HG02884 (cell line): ENCODE results near the gene HDAC4.

Experiments used
- ATAC-seq: cut with Tn5 transposase; IDR thresholded peaks from one replicate; pipeline ENCODE4 v1.9.1; 2021; ENCODE audit warnings: mild to moderate bottlenecking, moderate library complexity; ENCODE audit not compliant: unreplicated experiment

HDAC4 gene

DNA sequence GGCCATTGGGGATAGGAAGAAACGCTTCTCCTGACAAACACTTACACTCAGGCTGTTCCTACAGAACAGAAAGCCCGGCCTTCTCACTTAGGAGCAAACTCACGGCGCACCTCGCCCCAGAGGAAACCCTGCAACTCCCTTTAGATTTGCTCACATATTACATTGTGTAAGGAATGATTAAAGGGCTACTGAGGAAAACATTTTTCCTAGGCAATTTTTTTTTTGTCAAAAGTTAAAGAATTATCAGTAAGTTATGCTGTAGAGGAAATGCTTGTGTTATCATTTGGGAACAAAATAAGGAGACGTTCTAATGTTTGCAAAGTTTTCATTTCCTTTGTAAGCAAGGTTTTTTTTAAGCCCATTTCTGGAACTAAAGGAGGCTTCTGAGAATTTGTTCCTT lies 264.1 kb downstream of the HDAC4 start:
- ATAC-seq: no peak

DNA sequence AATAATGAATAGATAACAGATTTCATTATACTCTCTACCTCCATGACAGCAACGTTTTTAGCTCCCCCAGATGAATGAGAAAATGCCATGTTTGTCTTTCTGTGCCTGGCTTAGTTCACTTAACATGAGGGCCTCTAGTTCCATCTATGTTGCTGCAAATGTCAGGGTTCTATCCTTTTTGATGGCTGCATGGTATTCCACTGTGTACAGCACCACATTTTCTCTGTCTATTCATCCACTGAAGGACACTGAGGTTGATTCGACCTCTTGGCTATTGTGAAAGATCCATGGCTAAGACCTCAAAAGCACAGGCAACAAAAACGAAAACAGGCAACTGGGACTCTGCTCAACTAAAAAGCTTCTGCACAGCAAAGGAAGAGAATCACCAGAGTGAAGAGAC lies 264.6 kb downstream of the HDAC4 start:
- no peak for ATAC-seq

DNA sequence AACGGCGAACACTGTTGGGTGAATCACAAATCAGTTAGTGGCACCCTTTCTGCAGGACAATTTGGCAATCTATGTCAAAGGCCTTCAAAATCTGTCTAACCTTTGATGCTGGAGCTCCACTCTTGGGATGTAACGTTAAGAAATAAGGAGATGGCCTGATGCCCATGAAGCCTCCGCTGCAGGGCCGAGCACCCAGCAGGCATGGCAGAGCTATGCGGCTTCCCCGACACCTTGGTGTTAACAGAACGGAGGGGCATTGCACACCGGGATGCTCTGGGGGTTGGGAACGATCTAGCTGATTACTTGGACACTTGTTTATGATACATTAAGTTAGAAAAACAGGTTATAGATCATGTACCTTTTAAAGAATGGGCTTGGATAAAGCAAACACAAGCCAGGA lies 265.3 kb downstream of the HDAC4 start:
- no peak for ATAC-seq

DNA sequence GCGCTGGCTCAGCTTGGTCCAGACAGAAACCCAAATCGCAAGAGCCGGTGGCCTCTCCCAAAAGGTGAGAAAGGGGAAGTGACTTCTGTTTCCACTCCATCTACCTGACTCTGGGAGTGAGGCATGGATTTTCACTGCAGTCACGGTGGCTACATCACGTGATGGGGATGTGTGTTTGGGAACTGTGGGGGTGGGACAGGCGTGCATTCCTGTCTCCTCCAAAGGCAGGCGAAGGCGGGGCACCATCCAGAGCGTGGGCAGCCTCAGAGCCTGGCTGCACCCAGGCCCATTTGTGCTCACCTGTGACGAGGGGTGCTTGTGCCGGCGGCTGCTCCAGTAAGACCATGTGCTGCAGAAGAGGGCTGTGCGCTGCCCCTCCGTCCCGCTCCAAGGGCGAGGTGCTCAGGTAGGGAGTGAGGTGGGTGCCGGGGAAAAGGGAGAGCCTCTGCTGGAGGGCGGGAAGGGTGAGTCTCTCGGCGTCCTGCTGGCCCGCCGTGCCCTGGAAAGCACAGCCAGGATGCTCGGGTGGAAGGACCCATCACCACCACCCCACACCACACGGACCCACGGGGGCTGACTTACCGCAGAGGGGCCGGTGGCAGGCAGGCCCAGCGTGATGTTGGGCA lies 266.8 kb downstream of the HDAC4 start:
- ATAC-seq: no peak

DNA sequence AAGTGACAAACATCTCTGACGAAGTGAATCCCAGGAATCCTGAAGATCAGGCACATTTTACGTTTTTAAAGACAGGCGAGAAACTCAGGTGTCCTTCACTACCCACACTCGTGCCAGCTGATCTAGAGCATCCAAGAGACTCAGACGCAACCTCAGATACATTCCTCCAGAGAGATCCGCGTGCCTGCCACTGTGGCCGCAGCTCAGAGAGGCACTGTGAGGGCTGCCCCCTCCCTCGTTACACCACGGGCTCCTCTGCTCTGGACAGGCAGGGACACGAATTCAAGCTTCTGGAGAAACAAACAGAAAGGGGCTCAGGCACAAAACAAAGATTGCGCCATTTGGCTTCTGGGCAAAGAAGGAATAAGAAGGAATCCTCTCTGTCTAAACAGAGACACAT lies 268.0 kb downstream of the HDAC4 start:
- ATAC-seq: no peak

DNA sequence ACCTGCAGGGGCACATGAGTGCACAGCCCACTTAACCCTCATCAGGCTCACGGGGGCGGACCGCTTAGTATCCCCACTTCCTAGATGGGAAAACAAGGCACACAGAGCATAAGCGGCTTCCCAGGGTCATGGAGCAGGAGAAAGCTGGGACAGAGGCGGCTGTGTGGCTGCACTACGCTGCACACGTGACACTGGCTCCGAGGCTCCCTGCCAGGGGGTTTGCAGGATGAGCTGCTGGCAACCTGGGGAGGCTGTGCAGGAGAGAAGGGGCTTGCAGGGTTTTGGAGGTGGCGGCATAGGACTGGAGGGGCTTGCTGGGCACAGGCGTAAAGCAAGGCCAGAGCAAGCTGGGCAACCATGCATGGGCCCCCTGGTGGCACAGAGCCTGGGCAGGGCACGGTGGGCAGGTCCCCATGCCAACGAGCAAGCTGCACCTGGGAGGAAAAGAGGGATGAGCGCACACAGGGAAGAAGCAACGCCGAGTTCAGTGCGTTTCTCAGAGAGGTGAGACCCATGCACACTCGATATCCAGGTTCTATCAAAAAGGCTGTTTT lies 268.6 kb downstream of the HDAC4 start:
- no peak for ATAC-seq

DNA sequence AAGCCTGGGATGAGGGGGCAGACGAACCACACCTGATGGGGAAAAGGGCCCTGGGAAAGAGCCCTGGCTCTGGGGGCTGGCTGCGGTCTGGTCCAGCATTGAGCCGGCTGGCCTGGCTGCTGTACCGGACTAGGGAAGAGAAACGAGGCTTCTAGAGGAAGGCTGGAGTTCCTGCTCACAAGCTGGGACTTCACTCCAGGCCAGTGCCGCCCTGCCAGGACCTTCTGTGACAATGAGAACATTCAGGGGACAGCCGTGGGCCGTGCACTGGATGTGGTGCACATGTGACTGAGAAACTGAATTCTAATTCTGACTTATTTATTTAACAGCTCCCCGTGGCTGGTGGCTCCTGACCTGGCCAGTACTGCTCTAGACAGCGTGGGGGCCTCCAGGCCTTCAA lies 269.3 kb downstream of the HDAC4 start:
- ATAC-seq: no peak

DNA sequence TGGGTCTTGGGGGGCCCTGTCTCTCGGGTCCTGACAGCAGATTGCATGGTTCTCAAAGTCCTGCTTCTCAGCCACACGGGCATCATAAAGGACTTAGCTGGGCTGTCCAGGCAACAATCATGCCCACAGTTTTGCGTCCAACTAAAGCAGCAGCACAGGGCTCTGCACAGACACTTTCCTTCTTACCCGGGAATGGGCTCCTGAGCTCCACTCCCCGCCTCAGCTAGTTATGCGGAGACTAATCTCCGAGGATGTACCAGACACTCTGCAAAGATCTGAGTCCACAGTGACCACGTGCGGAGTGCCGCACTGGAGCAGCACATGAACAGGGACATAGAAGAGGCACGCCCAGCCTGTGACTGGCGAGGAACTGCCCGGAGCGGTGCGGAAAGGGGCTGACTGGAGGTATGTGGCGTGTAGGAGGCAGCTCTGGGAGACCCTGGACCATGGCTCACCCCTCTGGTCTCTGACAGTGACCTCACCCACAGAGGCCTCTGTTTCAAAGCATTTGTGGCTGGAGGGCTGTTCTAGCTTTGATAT lies 270.0 kb downstream of the HDAC4 start:
- ATAC-seq: no peak

DNA sequence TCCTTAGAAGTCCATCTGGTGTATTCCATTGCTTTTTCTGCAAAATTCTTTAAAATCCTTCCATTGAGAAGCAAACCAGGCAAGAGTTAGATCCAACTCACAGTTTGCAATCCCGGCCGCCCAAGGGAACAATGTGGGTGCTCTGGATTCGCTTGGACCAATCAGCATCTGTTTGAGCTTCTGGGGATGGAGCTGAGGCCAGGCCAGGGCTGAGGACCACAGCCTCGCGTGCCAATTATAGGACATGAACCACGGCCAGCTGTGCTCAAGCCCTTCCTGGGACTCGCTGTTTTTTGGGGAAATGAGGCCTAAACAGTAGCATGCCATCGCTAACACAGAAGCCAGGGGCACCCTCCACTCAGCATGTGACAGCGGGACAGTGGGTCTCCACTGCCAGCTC lies 270.8 kb downstream of the HDAC4 start:
- no peak for ATAC-seq

DNA sequence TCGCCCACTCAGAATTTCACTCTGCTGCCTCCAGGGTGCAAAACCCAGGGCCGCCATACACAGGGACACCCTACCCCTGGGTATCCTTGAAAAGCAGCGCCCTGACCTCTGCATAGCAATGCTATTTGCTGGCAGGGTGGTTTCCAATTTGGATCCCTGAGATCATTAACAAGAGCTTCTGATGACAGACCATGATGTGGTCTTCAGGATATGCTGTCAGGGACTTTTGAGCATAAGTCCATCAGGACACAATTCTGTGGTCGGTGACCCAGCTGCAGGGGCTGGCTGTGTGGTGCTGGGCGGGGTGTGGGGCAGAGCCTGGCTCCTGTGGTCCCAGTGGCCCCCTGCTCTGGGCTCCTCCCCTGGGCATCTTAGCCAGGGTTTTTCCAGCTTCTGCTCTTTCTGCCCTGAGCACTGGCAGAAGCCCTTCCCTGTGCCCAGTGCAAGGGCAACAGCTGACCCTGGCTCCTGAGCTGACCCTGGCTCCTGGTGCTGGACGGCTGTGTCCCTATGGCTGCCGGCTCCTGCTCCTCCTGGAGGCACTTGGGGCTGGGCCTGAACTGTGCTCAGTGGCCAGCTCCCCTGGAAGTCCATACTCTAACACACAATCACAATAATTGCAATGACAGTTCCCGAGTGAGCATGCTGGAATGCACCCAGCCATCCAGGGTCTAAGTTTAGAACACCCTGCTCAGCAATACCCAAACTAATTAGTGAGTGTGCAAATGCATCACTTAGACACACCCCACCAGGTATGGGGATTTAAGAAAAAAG lies 271.5 kb downstream of the HDAC4 start:
- no peak for ATAC-seq

DNA sequence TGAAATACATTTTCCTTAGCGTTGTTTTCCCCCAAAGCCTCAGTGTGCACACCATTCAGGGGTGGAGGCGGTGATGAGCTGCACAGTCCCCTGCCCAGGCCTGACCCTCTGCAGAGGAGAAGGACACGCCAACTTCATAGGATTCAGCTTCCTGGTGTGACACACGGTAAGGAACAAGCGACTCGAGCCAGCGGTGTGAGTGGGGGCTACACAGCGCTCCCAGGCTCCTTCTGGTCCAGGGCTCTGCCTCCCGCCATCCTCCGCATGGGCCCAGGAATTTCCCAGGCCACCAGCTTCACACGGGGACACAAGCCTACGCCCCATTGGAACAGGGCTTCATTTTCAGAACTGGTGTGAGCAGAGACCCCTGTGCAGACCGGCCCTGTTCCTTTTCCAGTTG lies 272.1 kb downstream of the HDAC4 start:
- no peak for ATAC-seq

DNA sequence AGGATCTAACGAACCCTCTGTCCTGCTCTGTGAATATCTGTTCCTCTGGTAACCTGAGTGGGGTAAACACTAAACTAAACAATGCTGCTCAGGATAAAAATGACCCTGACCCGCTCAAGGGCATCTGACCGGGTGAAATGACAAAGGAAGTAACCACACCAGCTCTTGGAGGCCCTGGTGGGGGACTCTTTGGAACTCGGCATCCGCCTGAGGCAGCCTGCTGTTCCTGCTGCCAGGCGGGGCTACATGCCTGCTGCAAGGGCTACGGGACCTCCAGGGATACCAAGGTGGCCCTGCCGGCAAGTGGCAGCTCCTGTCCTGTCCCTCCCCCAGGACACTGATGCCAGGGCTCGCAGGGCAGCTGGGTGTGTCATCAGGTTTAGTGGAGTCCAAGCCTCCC lies 273.3 kb downstream of the HDAC4 start:
- ATAC-seq: no peak

DNA sequence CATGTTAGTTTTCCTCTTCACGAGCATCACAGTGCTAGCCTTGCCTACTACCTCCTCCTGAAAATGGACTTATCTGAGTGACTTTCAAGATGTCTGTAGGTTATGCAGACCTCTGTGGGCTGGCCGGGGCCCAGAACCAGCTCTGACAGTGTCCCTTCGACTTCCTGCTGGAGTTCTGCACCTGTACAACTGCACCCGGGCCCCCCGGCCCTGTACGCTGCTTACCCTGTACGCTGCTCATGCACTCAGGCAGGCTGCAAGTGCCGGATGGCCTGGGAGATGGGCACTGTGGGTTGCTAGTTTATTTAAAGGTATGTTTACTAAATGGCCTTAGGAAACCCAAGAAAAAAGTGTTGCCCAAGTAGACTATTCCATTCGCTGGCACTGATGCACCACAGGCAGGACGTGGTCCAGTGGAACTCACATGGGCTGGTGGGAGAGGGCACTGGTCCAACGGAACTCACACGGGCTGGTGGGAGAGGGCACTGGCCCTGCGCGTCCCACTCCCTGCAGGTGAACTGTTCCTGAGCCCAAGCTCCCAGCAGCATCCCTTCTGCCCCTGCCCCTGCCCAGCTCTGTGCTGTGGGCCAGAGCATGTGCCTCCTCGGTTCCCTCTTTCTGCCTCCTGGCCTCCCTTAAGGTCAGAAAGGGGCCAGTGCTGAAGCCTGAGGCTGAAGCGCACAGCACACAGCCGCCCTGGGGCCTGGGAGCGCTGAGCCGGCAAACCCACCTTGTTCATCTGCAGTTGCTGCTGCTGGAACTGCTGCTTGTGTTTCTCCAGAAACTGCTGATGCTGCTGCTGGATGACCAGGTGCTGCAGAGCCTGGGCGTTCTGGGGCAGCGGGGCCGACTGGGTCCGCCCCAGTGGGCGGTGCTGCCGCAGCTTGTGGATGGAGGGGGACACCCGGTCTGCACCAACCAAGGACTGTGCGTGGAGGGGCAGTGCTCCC lies 274.8 kb downstream of the HDAC4 start:
- no peak for ATAC-seq

DNA sequence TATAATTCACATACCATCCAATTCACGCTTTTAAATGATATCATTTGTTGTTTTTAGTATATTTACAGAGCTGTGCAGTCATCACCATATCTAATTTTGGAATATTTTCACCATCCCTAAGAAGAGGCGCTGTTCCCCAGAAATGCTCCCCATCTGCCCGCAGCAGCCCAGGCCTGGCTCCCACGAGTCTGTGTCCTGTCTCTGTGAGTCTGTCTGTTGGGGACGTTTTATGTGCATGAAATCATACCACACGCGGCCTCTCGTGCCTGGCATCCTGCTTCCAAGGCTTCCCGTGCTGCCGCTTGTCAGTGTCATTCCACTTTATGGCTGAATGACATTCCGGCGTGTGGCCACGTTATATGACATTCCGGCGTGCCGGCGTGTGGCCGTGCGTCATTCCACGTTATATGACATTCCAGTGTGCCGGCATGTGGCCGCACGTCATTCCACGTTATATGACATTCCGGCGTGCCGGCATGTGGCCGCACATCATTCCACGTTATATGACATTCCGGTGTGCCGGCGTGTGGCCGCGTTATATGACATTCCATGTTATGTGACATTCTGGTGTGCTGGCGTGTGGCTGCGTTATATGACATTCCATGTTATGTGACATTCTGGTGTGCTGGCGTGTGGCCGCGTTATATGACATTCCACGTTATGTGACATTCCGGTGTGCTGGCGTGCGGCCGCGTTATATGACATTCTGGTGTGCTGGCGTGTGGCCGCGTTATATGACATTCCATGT lies 276.5 kb downstream of the HDAC4 start:
- ATAC-seq: no peak

DNA sequence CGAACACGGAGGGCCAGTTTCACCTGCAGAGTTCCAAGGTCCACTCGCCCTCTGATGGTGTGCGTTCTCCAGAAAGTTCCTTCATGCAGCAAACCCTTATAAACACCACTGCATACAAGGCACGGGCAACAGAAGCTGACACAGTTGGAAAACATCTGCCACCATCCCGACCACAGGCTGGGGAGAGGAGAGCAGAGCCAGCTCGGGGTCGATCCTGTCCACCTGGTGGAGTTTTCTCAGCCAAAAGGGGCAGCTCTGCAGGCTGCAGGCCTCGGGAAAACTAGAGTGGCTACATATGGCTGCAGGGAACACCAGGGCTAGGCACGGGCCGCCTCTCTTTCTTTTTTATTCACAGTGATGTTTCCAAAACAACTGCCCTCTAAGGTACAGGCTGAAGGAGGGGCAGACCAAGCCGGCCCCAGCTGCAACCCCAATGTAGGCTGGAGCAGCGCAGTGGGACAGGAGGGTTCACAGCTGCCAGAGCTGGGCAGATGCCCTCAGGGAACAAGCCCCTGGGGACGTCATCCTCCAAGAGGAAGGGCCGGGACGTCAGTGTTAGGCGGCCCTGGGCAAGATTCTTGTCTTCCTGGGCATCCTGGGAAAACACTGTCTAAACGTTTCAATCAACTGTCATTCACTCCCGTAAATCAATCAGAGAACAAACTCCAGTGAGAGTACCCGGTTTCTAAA lies 278.3 kb downstream of the HDAC4 start:
- no peak for ATAC-seq

DNA sequence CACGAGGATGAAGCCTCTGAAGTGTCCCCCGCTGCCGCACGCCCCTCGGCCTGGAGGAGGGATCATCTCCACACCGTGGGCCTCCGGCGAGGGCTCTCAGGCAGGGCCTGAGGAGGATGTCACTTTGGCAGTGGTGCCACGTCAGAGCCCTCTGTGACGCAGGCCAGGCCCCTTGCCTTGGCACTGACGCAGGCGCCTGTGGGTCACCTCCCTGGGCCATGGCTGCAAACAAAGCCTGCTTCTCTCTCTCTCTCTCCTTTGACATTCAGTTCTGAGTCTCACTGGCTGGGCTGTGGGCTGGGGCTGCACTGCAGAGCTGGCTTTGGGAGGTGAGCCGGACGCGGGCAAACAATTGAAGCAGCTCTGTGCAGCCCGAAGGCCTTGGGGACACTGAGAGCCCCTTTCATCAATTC lies 279.2 kb downstream of the HDAC4 start:
- ATAC-seq: no peak

DNA sequence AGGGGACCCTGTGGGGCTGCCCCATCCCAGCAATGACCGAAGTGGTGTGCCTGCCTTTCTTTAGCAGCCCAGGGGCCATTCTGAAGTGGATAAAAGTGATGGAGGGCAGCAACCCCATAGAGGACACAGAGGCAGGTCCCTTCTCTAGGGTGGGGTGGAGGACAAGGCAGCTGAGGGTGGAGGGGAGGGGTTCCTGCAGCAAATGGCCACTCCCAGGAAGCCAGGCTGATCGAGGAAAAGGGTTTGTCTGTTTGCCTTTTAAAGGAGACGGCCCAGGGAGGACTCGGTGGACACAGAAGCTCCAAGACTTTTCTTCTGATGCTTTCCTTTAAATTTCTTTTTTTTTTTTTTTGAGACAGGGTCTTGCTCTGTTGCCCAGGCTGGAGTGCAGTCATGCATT lies 280.2 kb downstream of the HDAC4 start:
- no peak for ATAC-seq

DNA sequence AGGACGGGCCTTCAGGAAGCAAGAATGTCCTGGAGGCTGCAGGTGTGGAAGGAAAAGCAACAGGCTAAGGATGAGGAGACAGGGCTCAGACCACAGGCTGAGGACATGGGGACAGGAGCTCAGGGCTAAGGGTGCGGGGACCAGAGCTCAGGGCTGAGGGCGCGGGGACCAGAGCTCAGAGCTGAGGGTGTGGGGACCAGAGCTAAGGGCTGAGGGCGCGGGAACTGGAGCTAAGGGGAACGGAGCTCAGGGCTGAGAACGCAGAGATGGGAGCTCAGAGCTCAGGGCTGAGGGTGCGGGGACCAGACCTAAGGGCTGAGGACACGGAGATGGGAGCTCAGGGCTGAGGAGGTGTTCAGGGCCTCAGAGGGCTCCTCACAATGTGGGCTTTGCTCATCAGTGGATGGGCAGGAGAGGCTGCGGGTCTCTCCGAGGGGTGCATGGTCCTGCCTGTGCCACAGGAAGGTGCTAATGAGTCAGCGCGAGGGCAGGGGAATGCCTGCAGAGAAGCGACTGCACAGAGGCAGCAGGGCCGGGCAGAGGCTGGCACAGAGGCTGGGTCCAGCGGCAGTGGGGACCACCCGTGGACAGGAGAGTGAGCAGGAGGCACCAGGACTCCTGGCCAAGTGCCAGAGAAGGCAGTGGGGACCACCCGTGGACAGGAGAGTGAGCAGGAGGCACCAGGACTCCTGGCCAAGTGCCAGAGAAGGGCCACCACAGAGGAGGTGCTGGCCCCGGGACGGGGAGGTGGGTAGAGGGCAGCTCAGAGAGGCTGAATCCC lies 281.3 kb downstream of the HDAC4 start:
- ATAC-seq: no peak

DNA sequence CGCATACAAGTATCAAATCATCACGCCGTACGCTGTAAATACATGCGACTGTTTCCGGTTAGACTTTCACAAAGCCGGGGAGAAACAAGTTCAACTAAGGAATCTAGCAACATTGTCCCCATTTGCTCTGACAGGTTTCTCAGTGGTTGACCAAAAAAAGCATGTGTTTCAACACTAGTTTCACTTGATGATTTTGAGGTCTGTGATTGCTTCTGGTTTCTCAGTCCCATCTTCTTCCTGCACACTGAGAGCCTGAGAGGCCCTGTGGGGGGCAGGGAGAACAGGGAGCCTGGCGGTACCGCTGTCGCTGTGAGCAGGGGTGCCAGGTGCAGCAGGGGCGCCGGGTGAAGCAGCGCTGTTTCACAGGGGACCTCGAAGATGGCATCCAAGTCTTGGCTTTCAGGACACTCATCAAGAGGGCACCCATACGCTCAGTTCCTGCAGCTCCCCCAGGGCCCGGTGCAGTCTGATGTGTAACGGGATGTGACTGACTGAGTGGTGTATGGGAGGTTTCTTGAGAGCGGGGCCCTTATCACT lies 282.1 kb downstream of the HDAC4 start:
- no peak for ATAC-seq
